ENCODE measurements around the gene FAM174C.

FAM174C gene

GRCh38 chr19:1250437-1251260 lies 24.7 kb upstream of the FAM174C start:
- DNase-seq (ENCODE audit: low spot score), result no peak

- DNase-seq (ENCODE audit: low spot score), result no peak
These were observed 23.8 kb upstream of the FAM174C start for GRCh38 chr19:1251330-1252220.

- peak; percentile 72 for DNase-seq (ENCODE audit: low spot score)
These were observed 23.0 kb upstream of the FAM174C start for GRCh38 chr19:1252221-1252820.

GRCh38 chr19:1252821-1253513 lies 22.4 kb upstream of the FAM174C start:
- peak; percentile 83 for DNase-seq (ENCODE audit: low spot score)

- DNase-seq (ENCODE audit: low spot score), result no peak
These were observed 21.7 kb upstream of the FAM174C start for GRCh38 chr19:1253514-1254080.

- no peak for DNase-seq (ENCODE audit: low spot score)
These were observed 21.2 kb upstream of the FAM174C start for GRCh38 chr19:1254081-1254527.

DNA sequence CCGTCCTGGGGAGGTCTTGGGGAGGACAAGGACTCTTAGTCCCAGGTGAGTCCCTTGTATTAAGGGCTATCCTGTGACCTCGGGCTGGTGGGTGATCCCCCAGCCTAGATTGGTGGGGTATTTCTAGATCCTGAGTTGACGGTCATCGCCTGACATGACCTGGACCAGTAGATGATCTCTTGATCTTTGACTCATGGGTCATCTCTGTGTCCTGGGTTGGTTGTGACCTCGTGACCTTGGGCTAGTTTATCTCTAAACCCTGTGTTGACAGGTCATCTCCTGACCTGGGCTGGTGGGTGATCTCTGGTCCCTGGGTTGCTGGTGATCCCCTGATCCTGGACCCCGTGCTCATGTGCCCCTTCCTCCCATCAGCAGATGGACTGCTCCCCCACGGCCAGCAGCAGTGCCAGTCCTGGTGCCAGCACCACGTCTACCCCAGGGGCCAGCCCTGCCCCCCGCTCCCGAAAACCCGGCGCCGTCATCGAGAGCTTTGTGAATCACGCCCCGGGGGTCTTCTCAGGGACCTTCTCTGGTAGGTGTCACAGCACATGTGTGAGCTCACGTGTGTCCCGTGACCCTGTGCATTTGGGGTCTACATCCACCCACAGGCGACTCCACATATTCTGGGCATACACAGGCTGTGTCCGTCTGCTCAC lies 20.7 kb upstream of the FAM174C start:
- no peak for DNase-seq (ENCODE audit: low spot score)

DNA sequence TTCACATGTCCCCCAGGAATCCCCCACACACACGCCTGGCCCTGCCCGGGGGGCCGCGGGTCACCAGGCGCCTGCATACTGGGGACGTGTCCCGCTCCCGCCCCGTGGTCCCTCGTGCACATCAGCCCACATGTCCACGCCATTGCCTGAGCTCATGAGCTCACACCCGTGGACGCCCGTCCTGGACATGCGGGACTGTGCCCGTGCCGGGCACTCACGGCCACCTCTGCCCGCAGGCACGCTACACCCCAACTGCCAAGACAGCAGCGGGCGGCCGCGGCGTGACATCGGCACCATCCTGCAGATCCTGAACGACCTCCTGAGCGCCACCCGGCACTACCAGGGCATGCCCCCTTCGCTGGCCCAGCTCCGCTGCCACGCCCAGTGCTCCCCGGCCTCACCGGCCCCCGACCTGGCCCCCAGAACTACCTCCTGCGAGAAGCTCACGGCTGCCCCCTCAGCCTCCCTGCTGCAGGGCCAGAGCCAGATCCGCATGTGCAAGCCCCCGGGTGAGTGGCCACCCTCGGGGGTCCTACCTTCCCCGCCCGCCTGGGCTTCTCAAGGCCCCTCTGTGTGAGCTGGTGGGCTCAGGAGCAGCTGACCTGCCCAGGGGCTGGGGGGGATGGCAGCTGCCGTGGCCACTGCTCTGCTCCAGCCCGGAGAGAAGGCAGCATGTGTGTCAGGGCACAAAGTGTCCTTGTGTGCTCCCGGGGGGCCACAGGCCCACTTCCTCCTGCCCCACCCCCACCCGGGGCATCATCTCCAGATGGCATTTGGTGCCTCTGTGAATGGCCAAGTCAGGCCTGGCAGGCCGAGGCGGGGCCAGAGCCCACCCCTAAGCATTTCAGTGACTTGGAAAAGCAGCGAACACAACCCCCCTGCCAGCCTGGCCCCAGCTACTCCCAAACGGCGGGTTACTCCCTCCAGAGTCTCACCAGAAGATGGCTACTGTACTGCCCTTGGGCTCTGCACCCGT lies 19.9 kb upstream of the FAM174C start:
- no peak for DNase-seq (ENCODE audit: low spot score)

- DNase-seq (ENCODE audit: low spot score), result no peak
These were observed 18.5 kb upstream of the FAM174C start for GRCh38 chr19:1256646-1257474.

- DNase-seq (ENCODE audit: low spot score), result no peak
These were observed 17.7 kb upstream of the FAM174C start for GRCh38 chr19:1257475-1258162.

DNA sequence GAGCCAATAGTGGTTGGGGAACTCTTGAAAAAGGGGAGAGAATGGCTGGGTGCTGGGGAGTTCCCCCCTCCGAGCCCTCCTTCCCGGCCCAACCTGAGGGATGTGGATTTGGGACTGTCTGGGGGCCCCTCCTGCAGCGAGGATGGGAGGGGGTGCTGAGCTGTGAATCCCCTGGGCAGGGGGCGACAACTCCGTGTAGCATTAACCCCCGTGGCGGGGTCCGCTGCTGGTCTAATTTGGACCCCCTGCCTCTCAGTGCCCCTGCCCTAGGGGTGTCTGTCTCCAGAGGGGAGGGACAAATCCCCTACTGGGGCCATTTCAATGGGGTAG lies 17.2 kb upstream of the FAM174C start:
- DNase-seq (ENCODE audit: low spot score), result no peak

- DNase-seq (ENCODE audit: low spot score), result no peak
These were observed 16.6 kb upstream of the FAM174C start for GRCh38 chr19:1258707-1259205.

DNA sequence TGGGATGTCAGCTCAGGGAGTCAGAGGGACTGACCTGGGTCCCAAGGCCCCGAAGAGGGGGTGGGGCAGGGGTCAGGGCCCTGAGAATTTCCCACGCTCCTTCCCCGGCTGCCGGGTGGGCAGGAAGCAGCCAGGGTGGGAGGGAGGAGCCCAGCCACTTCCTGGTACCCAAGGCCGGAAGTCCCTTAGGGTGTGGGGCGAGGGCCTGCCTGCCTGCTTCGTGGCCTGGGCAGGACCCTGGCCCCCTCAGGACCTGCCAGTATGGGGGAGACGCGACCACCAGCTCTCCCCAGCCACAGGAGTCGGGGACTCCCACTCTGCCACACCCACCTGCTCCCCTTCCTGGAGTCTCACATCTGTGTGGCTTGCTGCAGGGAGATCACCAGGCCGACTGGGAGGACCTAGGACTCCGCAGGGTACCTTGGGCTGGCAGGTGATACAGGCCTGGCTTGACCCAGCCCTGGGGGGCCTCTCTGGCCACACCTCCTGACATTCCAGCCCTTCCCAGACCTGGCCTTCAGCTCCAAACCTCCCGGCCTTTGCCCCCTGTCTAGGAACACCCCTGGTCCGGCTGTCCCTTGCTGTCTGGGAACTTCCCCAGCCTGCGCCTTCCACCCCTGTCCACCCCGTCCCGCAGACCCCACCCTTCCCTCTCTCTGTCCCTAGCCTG lies 16.0 kb upstream of the FAM174C start:
- no peak for DNase-seq (ENCODE audit: low spot score)

DNA sequence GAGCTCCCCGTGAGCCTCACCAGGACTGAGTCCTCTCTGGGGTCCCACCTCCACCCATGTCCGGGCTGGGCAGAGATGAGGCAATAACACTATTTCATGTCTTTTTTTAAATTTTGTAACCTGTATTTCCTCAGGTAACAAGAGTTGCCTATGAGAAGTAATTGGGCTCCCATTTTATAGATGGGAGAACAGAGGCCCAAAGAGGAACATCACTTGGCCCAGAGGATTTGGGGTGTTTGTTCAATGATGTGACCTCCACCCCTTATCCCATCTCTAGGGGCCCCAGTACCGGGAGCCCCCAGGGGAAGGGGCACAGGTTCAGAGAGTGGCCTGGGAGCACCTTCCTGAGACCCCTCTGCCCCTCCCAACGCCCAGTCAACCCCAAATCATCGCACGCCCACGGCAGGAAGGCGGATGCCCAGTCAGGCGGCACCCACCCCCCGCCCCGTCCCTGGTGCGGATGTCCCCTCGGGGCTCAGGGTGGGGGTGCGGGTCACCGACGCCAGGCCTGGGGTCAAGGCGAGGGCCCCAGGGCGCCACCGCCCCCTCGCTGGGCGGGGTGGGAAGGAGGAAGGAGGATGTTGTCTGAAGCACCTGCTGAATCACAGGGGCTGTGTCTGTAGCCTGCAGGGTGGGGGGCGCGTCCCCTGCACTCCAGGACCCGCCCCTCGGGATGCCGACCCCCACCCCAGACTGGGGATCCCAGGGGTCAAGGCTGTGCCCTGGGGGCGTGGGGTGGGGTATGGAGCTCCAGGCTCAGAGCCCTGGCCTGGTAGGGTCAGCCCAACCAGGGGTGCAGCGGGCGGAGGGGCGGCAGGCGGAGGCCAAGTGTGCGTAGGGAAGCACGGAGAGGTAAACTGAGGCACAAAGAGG lies 15.2 kb upstream of the FAM174C start:
- no peak for DNase-seq (ENCODE audit: low spot score)

GRCh38 chr19:1260749-1261537 lies 14.4 kb upstream of the FAM174C start:
- DNase-seq (ENCODE audit: low spot score), result peak; percentile 95

GRCh38 chr19:1261538-1261797 lies 13.9 kb upstream of the FAM174C start:
- no peak for DNase-seq (ENCODE audit: low spot score)

All from AG08395 (cell line).